ENCODE data around the gene ATP1A1. TPM values are rescaled to one million over a fixed set of nuclear protein-coding genes. Genes with fewer than 3 reads are reported as not detected.

The ATP1A1 gene
- total RNA-seq, 1 experiment from 2014 or later = 181 TPM

GRCh38 chr1:116433275-116434257 lies 60.5 kb downstream of the ATP1A1 start:
- peaks cover 8% of the 10 kb centered on the region; the same call in 1 of the 2 replicates for H3K27me3 ChIP-seq (ENCODE audit: low read length)
- H3K27ac ChIP-seq (ENCODE audit: low read length) = no peak overlapping the region
- H3K79me2 ChIP-seq (ENCODE audit: low read length) = no peaks in the 10 kb centered on the region
- no peak overlapping the region for H3K4me2 ChIP-seq (ENCODE audit: low read length)
- TF ChIP-seq EZH2 (IDR thresholded peaks at IDR 0.05; ENCODE audit: low read length, unreplicated experiment) (no peak), CTCF (conservative IDR thresholded peaks at IDR 0.05; ENCODE audit: low read depth, low read length) (no peak), EZH2phosphoT487 (IDR thresholded peaks at IDR 0.05; ENCODE audit: borderline replicate concordance, low read length) (no peak)
- H3K9me2 ChIP-seq (replicated peaks; ENCODE audit: low read length) = no peaks in the 10 kb centered on the region
- H3K9me3 ChIP-seq (ENCODE audit: low read length) = no peaks in the 10 kb centered on the region
- DNase-seq (no peak), ATAC-seq (no peak; the same call in 1 of the 2 replicates)
- intact Hi-C loops (cut with micrococcal nuclease) = no loop called here
- H3K36me3 ChIP-seq (ENCODE audit: low read depth, low read length) = no peaks in the 10 kb centered on the region
- no peak overlapping the region for H3K9ac ChIP-seq (ENCODE audit: low read length)
- no TSS peak for BruUV-seq (replicated peaks)
- ChIA-PET POLR2A (ENCODE audit: unreplicated experiment) (no interaction called here), CTCF (no interaction called here)
- H3K4me1 ChIP-seq (ENCODE audit: insufficient read depth, low read length) = no peaks in the 10 kb centered on the region
- no peak overlapping the region for H2AFZ ChIP-seq (ENCODE audit: low read length)
- H4K20me1 ChIP-seq (ENCODE audit: low read length) = no peaks in the 10 kb centered on the region
- no peaks in the 10 kb centered on the region for H3F3A ChIP-seq (ENCODE audit: low read length, unreplicated experiment)
- H3K4me3 ChIP-seq (ENCODE audit: low read length) = no peak overlapping the region

DNA sequence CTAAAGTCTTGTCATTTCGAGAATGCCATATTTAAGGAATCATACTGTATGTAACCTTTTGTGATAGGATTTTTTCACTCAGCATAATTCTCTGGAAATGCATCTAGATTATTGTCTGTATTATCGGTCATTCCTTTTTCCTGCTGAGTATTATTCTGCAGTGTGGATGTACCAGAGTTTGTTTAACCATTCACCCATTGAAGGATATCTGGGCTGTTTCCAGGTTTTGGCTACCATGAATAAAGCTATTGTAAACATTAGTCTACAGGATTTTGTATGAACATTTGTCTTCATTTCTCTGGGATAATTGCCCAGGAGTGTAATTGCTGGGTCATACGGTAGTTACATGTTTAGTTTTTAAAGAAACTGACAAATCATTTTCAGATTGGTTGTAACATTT lies 61.8 kb downstream of the ATP1A1 start:
- H2AFZ ChIP-seq (ENCODE audit: low read length) = no peak overlapping the region
- H3K36me3 ChIP-seq (ENCODE audit: low read depth, low read length) = no peaks in the 10 kb centered on the region
- ATAC-seq (no peak), DNase-seq (no peak)
- no peaks in the 10 kb centered on the region for H3K79me2 ChIP-seq (ENCODE audit: low read length)
- no peaks in the 10 kb centered on the region for H3F3A ChIP-seq (ENCODE audit: low read length, unreplicated experiment)
- H3K4me1 ChIP-seq (ENCODE audit: insufficient read depth, low read length) = no peaks in the 10 kb centered on the region
- no peak overlapping the region for H3K4me2 ChIP-seq (ENCODE audit: low read length)
- BruUV-seq (replicated peaks) = no TSS peak
- H3K27me3 ChIP-seq (ENCODE audit: low read length) = peaks cover 15% of the 10 kb centered on the region; the same call in 1 of the 2 replicates
- H3K9ac ChIP-seq (ENCODE audit: low read length) = no peak overlapping the region
- no peak overlapping the region for H3K27ac ChIP-seq (ENCODE audit: low read length)
- ChIA-PET POLR2A (ENCODE audit: unreplicated experiment) (no interaction called here), CTCF (no interaction called here)
- intact Hi-C loops (cut with micrococcal nuclease) = no loop called here
- H4K20me1 ChIP-seq (ENCODE audit: low read length) = no peaks in the 10 kb centered on the region
- TF ChIP-seq CTCF (conservative IDR thresholded peaks at IDR 0.05; ENCODE audit: low read depth, low read length) = no peak
- TF ChIP-seq EZH2phosphoT487 (IDR thresholded peaks at IDR 0.05; ENCODE audit: borderline replicate concordance, low read length) = no peak
- no peak for TF ChIP-seq EZH2 (IDR thresholded peaks at IDR 0.05; ENCODE audit: low read length, unreplicated experiment)
- H3K9me3 ChIP-seq (ENCODE audit: low read length) = no peaks in the 10 kb centered on the region
- no peak overlapping the region for H3K4me3 ChIP-seq (ENCODE audit: low read length)
- no peaks in the 10 kb centered on the region for H3K9me2 ChIP-seq (replicated peaks; ENCODE audit: low read length)

Data from PC-3 (cell line).